Right lobe of liver (tissue), 5 donors: ENCODE results near the gene MS4A7. TPM values are rescaled to one million over a fixed set of nuclear protein-coding genes. Genes with fewer than 3 reads are reported as not detected.

Source experiments
- total RNA-seq, 6 experiments: library from RNA; depleted of rRNA in 2 of 6; stranded (reverse); fragments of >200 nt in 2 of 6; fragmentation: NEBNext Ultra II Directional in 3 of 6; extraction: Animal tissue kit (Norgen Biotek cat#: 25700) in 3 of 6; gene quantifications; one replicate each; pipeline versions ENCODE4 v1.1.0 to v1.2.4, GENCODE V29; 2016 to 2023
- donor health status: DM: no; HTN: no; CAD: no.
- donor health status: DM: no; HTN: no; CAD: no.
- donor health status: DM: no; HTN: yes; CAD: no.
- donor health status: DM: no; HTN: yes; CAD: no.

The MS4A7 gene
- total RNA-seq, 6 experiments from 2014 or later, result 10.9 to 47.8 (median 21.7) TPM

Other genes with a start within 250 kb of the MS4A7 start
- 10 to 100 TPM; 42.4 to 98.5 (median 61.5) TPM for gene MS4A6A, start 195.4 kb upstream of the MS4A7 start, total RNA-seq
- gene MS4A4E, start 135.4 kb upstream of the MS4A7 start, total RNA-seq, result 1 to 10 TPM; 1.1 to 3.8 (median 3.1) TPM
- gene MS4A4A, start 97.9 kb upstream of the MS4A7 start, total RNA-seq, result 10 to 100 TPM in 1 of 6 experiments, 1 to 10 TPM in 5; 5.2 to 13.0 (median 9.0) TPM
- not detected for gene MS4A6E, start 51.3 kb upstream of the MS4A7 start, total RNA-seq
- under 1 TPM; 0.53 to 0.98 (median 0.88) TPM for gene MS4A14, start 17.9 kb downstream of the MS4A7 start, total RNA-seq
- not detected for gene MS4A5, start 51.0 kb downstream of the MS4A7 start, total RNA-seq
- gene MS4A1, start 77.3 kb downstream of the MS4A7 start, total RNA-seq, result under 1 TPM in 5 of 6 experiments, not detected in 1; 0.12 to 0.78 (median 0.26) TPM
- not detected for gene MS4A12, start 114.2 kb downstream of the MS4A7 start, total RNA-seq
- not detected for gene MS4A13, start 136.9 kb downstream of the MS4A7 start, total RNA-seq